GM18526 (cell line): ENCODE measurements around the gene OLIG1.

Source experiments
- POLR2A ChIP-seq: IDR thresholded peaks from 3 replicates; pipeline ENCODE4 v1.6.1; 2011; ENCODE audit not compliant: insufficient read length; ENCODE audit errors: extremely low read depth

The OLIG1 gene

GRCh38 chr21:33116676-33117075, 46.7 kb downstream of the OLIG1 start:
- TF ChIP-seq POLR2A = no peak

GRCh38 chr21:33117101-33117888, 47.4 kb downstream of the OLIG1 start:
- no peak for TF ChIP-seq POLR2A
